Activated naive CD8-positive, alpha-beta T cell treated with anti-CD3 and anti-CD28 coated beads, Interleukin-2, amount 50 U/mL, for 24 hours (primary cell): ENCODE measurements around the gene E2F2.

Experiments
- ATAC-seq: fragments of 150-1000 bp; cut with Tn5 transposase; one replicate; pipeline ENCODE4 v1.10.0; 2021
- DNase-seq: peaks from one replicate; pipeline ENCODE4 v3.0.0; 2021
- H3K27ac Mint-ChIP-seq: one replicate; pipeline ENCODE4 v1.8.0; 2021; ENCODE audit warnings: mild to moderate bottlenecking, mixed read lengths
- H3K27me3 Mint-ChIP-seq: one replicate; pipeline ENCODE4 v1.8.0; 2021; ENCODE audit warnings: mixed read lengths
- H3K36me3 Mint-ChIP-seq: one replicate; pipeline ENCODE4 v1.8.0; 2021; ENCODE audit warnings: low read depth, mixed read lengths
- H3K4me1 Mint-ChIP-seq: one replicate; pipeline ENCODE4 v1.8.0; 2021; ENCODE audit warnings: mixed read lengths
- H3K4me3 Mint-ChIP-seq: one replicate; pipeline ENCODE4 v1.8.0; 2021; ENCODE audit warnings: mild to moderate bottlenecking, moderate library complexity, mixed read lengths
- H3K9me3 Mint-ChIP-seq: one replicate; pipeline ENCODE4 v1.8.0; 2021; ENCODE audit warnings: mixed read lengths

The E2F2 gene

GRCh38 chr1:23461050-23461449 lies 70.0 kb downstream of the E2F2 start:
- no peak overlapping the region for H3K4me3 Mint-ChIP-seq
- ATAC-seq, result no peak
- DNase-seq, result no peak
- no peaks in the 10 kb centered on the region for H3K36me3 Mint-ChIP-seq
- no peaks in the 10 kb centered on the region for H3K9me3 Mint-ChIP-seq
- H3K27ac Mint-ChIP-seq, result no peak overlapping the region
- peaks cover 4% of the 10 kb centered on the region for H3K4me1 Mint-ChIP-seq
- H3K27me3 Mint-ChIP-seq, result no peaks in the 10 kb centered on the region

- ATAC-seq, result no peak
Observed at GRCh38 chr1:23460519-23460918, 70.5 kb downstream of the E2F2 start.

GRCh38 chr1:23459338-23459757 lies 71.7 kb downstream of the E2F2 start:
- Mint-ChIP-seq H3K36me3 (no peaks in the 10 kb centered on the region), H3K27ac (no peak overlapping the region), H3K4me3 (no peak overlapping the region), H3K4me1 (peaks cover 4% of the 10 kb centered on the region), H3K27me3 (peaks cover 4% of the 10 kb centered on the region), H3K9me3 (no peaks in the 10 kb centered on the region)
- no peak for DNase-seq
- ATAC-seq, result no peak

More at GRCh38 chr1:23460519-23460918, 70.5 kb downstream of the E2F2 start:
- H3K4me1 Mint-ChIP-seq, result peaks cover 4% of the 10 kb centered on the region
- no peak overlapping the region for H3K27ac Mint-ChIP-seq
- peaks cover 2% of the 10 kb centered on the region for H3K27me3 Mint-ChIP-seq
- H3K36me3 Mint-ChIP-seq, result no peaks in the 10 kb centered on the region
- no peaks in the 10 kb centered on the region for H3K9me3 Mint-ChIP-seq
- no peak overlapping the region for H3K4me3 Mint-ChIP-seq
- DNase-seq, result no peak
